Thyroid gland (tissue), 4 donors: ENCODE measurements around the gene ESF1. TPM values are rescaled to one million over a fixed set of nuclear protein-coding genes. Genes with fewer than 3 reads are reported as not detected.

Experiments used
- DNase-seq, 2 donors: peaks; one replicate each; pipeline ENCODE4 v3.0.0-alpha.2; 2019
- H3K27ac ChIP-seq, 3 donors: fragments of 200-600 bp; sonication (generic); 1 replicate in 2 of 3; 2 replicates in 1 of 3; pipeline ENCODE4 v1.5.1; 2016 to 2019; ENCODE audit warnings: mild to moderate bottlenecking in 1 of 3, moderate library complexity in 1 of 3
- H3K27me3 ChIP-seq: fragments of 200-600 bp; sonication (generic); one replicate; pipeline ENCODE4 v1.5.1; 2019
- H3K36me3 ChIP-seq, 2 donors: fragments of 200-600 bp; sonication (generic); one replicate each; pipeline ENCODE4 v1.5.1; 2016 to 2019
- H3K4me1 ChIP-seq, 2 donors: fragments of 200-600 bp; sonication (generic); one replicate each; pipeline ENCODE4 v1.5.1; 2017 to 2019
- H3K4me3 ChIP-seq, 3 donors: fragments of 200-600 bp; sonication (generic); replicated peaks in 1 of 3; 1 replicate in 2 of 3; 2 replicates in 1 of 3; pipeline ENCODE4 v1.5.1; 2016; ENCODE audit warnings: mild to moderate bottlenecking in 1 of 3
- H3K9me3 ChIP-seq: fragments of 200-600 bp; sonication (generic); one replicate; pipeline ENCODE4 v1.5.1; 2017
- POLR2A ChIP-seq, 2 donors: fragments of 450-650 bp; IDR thresholded peaks; one replicate each; pipeline ENCODE4 v1.6.1; 2017; ENCODE audit warnings: antibody characterized with exemption in 2 of 2, mild to moderate bottlenecking in 2 of 2, moderate library complexity in 1 of 2
- WGBS, 2 donors: methylation state at CpG; one replicate each; pipeline ENCODE4 v1.1.5; 2017; 5-methylcytosine and 5-hydroxymethylcytosine counted together
- intact Hi-C: fragments of 100-400 bp; cut with DNase I; formaldehyde crosslinking; loops from one replicate; pipeline ENCODE4 v1.15.1; 2023
- total RNA-seq, 4 donors: library from RNA; depleted of rRNA; stranded (reverse); fragments of >200 nt; gene quantifications; one replicate each; pipeline ENCODE4 v1.2.3, GENCODE V29; 2016
- TF ChIP-seq, protein P1 (sequence below), 6 experiments: fragments of 200-600 bp in 3 of 6; fragments of 450-650 bp in 3 of 6; sonication (generic) in 3 of 6; IDR thresholded peaks; one replicate each; pipeline ENCODE4 v1.5.1; 2016 to 2019; ENCODE audit warnings: antibody characterized with exemption in 6 of 6, mild to moderate bottlenecking in 2 of 6, inconsistent platforms in 1 of 6, moderate library complexity in 1 of 6

The ESF1 gene
- total RNA-seq, 4 donors from 2014 or later: 10.0 to 11.9 (median 10.8) TPM

GRCh38 chr20:13736436-13737191, 48.1 kb downstream of the ESF1 start:
- no peaks in the 10 kb centered on the region for H3K4me1 ChIP-seq
- intact Hi-C loops: no loop called here

GRCh38 chr20:13735826-13736225, 48.9 kb downstream of the ESF1 start:
- 94 to 100% methylated on average over 1 of the region's 1 CpG for WGBS, 2 donors
- intact Hi-C loops: no loop called here
- peaks cover 3 to 17% of the 10 kb centered on the region in 2 donors for H3K36me3 ChIP-seq
- DNase-seq: no peak
- TF ChIP-seq, protein P1, sequence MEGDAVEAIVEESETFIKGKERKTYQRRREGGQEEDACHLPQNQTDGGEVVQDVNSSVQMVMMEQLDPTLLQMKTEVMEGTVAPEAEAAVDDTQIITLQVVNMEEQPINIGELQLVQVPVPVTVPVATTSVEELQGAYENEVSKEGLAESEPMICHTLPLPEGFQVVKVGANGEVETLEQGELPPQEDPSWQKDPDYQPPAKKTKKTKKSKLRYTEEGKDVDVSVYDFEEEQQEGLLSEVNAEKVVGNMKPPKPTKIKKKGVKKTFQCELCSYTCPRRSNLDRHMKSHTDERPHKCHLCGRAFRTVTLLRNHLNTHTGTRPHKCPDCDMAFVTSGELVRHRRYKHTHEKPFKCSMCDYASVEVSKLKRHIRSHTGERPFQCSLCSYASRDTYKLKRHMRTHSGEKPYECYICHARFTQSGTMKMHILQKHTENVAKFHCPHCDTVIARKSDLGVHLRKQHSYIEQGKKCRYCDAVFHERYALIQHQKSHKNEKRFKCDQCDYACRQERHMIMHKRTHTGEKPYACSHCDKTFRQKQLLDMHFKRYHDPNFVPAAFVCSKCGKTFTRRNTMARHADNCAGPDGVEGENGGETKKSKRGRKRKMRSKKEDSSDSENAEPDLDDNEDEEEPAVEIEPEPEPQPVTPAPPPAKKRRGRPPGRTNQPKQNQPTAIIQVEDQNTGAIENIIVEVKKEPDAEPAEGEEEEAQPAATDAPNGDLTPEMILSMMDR (IDR thresholded peaks at IDR 0.05): no peak
- no peak for TF ChIP-seq POLR2A (IDR thresholded peaks at IDR 0.05)
- H3K4me1 ChIP-seq: no peaks in the 10 kb centered on the region
- H3K27me3 ChIP-seq: no peaks in the 10 kb centered on the region
- H3K4me3 ChIP-seq: no peak overlapping the region
- H3K27ac ChIP-seq: peak overlapping the region in 1 of 3 donors; percentile 33
- no peaks in the 10 kb centered on the region for H3K9me3 ChIP-seq

More at GRCh38 chr20:13736436-13737191, 48.1 kb downstream of the ESF1 start:
- TF ChIP-seq, protein P1 (IDR thresholded peaks at IDR 0.05): no peak
- no peak for TF ChIP-seq POLR2A (IDR thresholded peaks at IDR 0.05)
- 80 to 82% methylated on average over 3 of the region's 3 CpGs for WGBS, 2 donors
- no peak for DNase-seq
- peaks cover 8 to 14% of the 10 kb centered on the region in 2 donors for H3K36me3 ChIP-seq
- no peaks in the 10 kb centered on the region for H3K27me3 ChIP-seq
- H3K4me3 ChIP-seq: no peak overlapping the region
- no peaks in the 10 kb centered on the region for H3K9me3 ChIP-seq
- peak overlapping the region in 1 of 3 donors; percentile 33 for H3K27ac ChIP-seq

DNA sequence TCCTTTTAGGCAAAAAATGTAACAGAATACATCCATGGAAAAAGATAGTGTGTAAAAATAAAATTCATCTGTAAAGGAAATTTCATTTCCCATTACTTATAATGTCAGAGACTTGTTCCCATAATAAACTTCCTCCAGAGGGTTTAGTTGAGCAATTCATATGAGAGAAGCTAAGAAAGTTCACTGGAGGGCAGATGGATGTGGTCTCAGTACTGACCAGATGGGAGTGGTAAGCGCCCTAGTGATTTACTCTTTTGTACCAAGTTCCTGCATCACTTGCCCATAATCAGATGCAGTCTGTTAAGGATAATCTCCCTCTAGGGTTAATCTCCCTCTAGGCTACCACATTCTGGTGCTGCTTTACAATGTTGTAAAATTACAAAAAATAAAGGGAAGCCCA, 61.7 kb downstream of the ESF1 start:
- no peaks in the 10 kb centered on the region for H3K4me1 ChIP-seq
- 96% methylated on average over 1 of the region's 1 CpG for WGBS, 2 donors
- no peak for DNase-seq

GRCh38 chr20:13718171-13718570, 66.5 kb downstream of the ESF1 start:
- WGBS, 2 donors: 87 to 98% methylated on average over 2 of the region's 2 CpGs
- TF ChIP-seq POLR2A (IDR thresholded peaks at IDR 0.05): no peak
- Histone ChIP-seq H3K4me1 (no peaks in the 10 kb centered on the region), H3K27me3 (no peaks in the 10 kb centered on the region), H3K4me3 (no peak overlapping the region), H3K9me3 (no peaks in the 10 kb centered on the region), H3K36me3 (peaks cover 6 to 33% of the 10 kb centered on the region in 2 donors), H3K27ac (no peak overlapping the region)
- intact Hi-C loops: no loop called here
- no peak for DNase-seq

More for the DNA sequence above, 61.7 kb downstream of the ESF1 start:
- no peak overlapping the region for H3K4me3 ChIP-seq
- no peak overlapping the region for H3K27ac ChIP-seq
- no peak for TF ChIP-seq POLR2A (IDR thresholded peaks at IDR 0.05)
- TF ChIP-seq, protein P1 (IDR thresholded peaks at IDR 0.05): no peak
- H3K9me3 ChIP-seq: no peaks in the 10 kb centered on the region
- H3K36me3 ChIP-seq: no peaks in the 10 kb centered on the region
- intact Hi-C loops: no loop called here
- no peaks in the 10 kb centered on the region for H3K27me3 ChIP-seq

DNA sequence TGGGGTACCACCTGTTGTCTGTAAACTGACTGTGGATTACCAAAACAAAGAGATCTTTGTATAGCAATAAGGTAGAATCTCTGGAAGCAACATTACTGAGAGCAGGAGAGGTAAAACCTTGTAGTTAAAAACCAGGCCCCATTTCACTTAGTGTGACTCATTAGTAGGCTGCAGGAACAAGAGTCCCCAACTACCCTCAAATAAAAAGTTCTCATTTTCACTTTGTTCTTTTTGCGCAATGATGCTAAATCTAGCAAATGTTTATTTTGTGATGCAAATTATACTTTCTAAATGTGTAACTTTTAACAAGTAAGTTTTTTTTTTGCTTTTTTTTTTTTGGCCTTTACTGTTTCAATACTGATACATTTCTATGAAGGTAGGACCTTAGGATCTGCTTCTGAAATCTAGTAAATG, 67.1 kb downstream of the ESF1 start:
- TF ChIP-seq, protein P1 (IDR thresholded peaks at IDR 0.05): no peak
- no peak for TF ChIP-seq POLR2A (IDR thresholded peaks at IDR 0.05)
- DNase-seq: no peak
- no peak overlapping the region for H3K4me3 ChIP-seq
- H3K27me3 ChIP-seq: no peaks in the 10 kb centered on the region
- 93% methylated on average over 1 of the region's 1 CpG for WGBS, 2 donors
- no peaks in the 10 kb centered on the region for H3K4me1 ChIP-seq
- intact Hi-C loops: no loop called here
- H3K36me3 ChIP-seq: peaks cover 6 to 33% of the 10 kb centered on the region in 2 donors
- H3K9me3 ChIP-seq: no peaks in the 10 kb centered on the region
- no peak overlapping the region for H3K27ac ChIP-seq
